Activated CD4-positive, alpha-beta T cell treated with anti-CD3 and anti-CD28 coated beads, Interleukin-2, amount 10 ng/mL, durations not matched to agents 24 days and 14 days (primary cell): ENCODE results near the gene KCNJ15. TPM values are rescaled to one million over a fixed set of nuclear protein-coding genes. Genes with fewer than 3 reads are reported as not detected.
A peak's percentile ranks its signal among the peaks of the same experiment; 100 is the strongest.

Experiments used
- DNase-seq: peaks from one replicate; pipeline ENCODE4 v3.0.0; 2022
- H3K27ac Mint-ChIP-seq: one replicate; pipeline ENCODE4 v1.8.0; 2022; ENCODE audit warnings: mild to moderate bottlenecking, mixed read lengths
- H3K27me3 Mint-ChIP-seq: one replicate; pipeline ENCODE4 v1.8.0; 2022; ENCODE audit warnings: mixed read lengths
- H3K36me3 Mint-ChIP-seq: one replicate; pipeline ENCODE4 v1.8.0; 2022; ENCODE audit warnings: low read depth, mild to moderate bottlenecking, mixed read lengths
- H3K4me1 Mint-ChIP-seq: one replicate; pipeline ENCODE4 v1.8.0; 2021; ENCODE audit warnings: mixed read lengths
- H3K4me3 Mint-ChIP-seq: one replicate; pipeline ENCODE4 v1.8.0; 2022; ENCODE audit warnings: mild to moderate bottlenecking, moderate library complexity, mixed read lengths
- H3K9me3 Mint-ChIP-seq: one replicate; pipeline ENCODE4 v1.8.0; 2021; ENCODE audit warnings: mixed read lengths
- intact Hi-C: fragments of 100-400 bp; cut with micrococcal nuclease; formaldehyde crosslinking; loops from one replicate; pipeline ENCODE4 v1.15.1; 2023
- total RNA-seq: library from RNA; stranded (reverse); gene quantifications from 2 replicates; pipeline ENCODE4 v1.2.3, GENCODE V29; 2022

Gene KCNJ15
- total RNA-seq, 1 donor from 2014 or later, result 2.0 TPM

GRCh38 chr21:38322311-38322950 is 65.6 kb downstream of the KCNJ15 start:
- Mint-ChIP-seq H3K9me3 (no peaks in the 10 kb centered on the region), H3K4me3 (no peak overlapping the region), H3K4me1 (peaks cover 9% of the 10 kb centered on the region), H3K27me3 (no peaks in the 10 kb centered on the region), H3K27ac (no peak overlapping the region), H3K36me3 (no peaks in the 10 kb centered on the region)
- no peak for DNase-seq
- intact Hi-C loops, result no loop called here

DNA sequence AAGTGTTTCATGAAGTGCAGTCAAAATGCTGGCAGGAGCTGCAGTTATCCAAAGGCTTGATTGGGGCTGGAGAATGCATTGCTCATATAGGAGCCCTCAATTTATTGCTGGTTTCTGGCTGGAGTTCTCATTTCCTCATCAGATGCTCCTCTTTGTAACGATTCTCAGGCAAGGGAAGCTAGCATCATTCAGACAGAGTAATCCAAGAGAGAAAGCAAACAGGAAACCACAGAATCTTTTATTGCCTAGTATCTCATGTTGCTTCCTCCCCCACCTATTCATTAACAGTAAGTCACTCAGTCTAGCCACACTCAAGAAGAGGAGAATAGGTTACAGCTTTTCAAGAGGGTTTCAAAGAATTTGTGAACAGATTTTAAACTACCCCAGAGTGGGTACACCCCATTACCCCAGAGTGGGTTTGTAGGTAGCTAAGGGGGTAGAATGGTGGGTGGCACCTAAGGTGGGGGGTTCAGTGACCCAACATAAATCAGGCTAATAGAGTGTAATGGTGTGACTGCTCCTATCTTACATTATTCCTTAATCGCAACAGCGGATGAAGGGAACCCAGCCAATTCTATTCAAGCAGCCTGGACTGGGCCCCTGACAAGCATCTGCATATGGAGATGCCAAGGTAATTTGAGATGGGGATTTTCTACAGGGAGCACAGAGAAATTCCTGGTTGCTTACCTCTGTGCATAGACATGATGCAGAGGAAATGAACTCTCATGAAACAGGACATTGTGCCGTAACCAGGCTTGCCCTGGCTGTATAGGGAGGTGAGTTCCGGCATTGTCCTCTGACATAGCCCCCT is 67.1 kb downstream of the KCNJ15 start:
- H3K36me3 Mint-ChIP-seq, result no peaks in the 10 kb centered on the region
- no peak for DNase-seq
- H3K9me3 Mint-ChIP-seq, result no peaks in the 10 kb centered on the region
- peaks cover 12% of the 10 kb centered on the region for H3K4me1 Mint-ChIP-seq
- H3K27ac Mint-ChIP-seq, result peak overlapping the region; percentile 52
- peak overlapping the region; percentile 9 for H3K4me3 Mint-ChIP-seq
- intact Hi-C loops, result no loop called here
- H3K27me3 Mint-ChIP-seq, result no peaks in the 10 kb centered on the region

GRCh38 chr21:38325216-38325615 is 68.4 kb downstream of the KCNJ15 start:
- intact Hi-C loops, result no loop called here
- Mint-ChIP-seq H3K9me3 (no peaks in the 10 kb centered on the region), H3K4me3 (no peak overlapping the region), H3K27me3 (no peaks in the 10 kb centered on the region), H3K27ac (no peak overlapping the region), H3K4me1 (peaks cover 15% of the 10 kb centered on the region), H3K36me3 (no peaks in the 10 kb centered on the region)
- DNase-seq, result no peak

DNA sequence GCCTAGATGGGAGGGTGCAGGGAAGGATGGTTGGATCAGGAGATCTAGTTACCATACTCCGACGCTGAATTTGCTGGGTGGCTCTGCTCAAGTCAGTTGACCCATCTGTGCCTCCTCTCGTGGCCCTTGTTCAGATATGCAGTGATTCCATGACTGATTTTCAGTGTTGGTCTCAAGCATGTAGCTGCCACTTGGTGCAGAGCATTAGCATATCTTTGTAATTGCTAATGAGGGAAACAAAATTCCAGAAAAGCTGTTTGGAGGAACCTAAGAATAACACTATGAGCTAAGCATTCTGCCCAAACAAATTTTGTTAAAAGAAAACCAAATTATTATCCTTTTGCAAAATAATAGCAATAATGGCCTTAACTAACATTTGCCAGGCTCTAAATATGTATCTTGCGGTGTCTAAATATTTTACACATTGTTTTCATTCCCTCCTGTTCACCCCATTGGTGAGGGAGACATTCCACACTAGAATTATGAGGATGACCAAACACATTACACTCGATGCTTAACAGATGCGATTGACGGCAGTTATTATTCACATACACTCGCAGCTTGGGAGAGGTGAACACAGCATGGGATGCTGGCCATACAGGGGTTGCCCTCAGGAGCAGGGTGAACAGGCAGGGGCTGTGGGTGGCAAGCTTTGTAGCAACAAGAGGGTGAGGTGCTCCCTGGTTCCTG is 69.1 kb downstream of the KCNJ15 start:
- Mint-ChIP-seq H3K9me3 (no peaks in the 10 kb centered on the region), H3K4me3 (no peak overlapping the region), H3K27me3 (no peaks in the 10 kb centered on the region), H3K4me1 (peaks cover 15% of the 10 kb centered on the region), H3K27ac (no peak overlapping the region), H3K36me3 (no peaks in the 10 kb centered on the region)
- intact Hi-C loops, result no loop called here
- DNase-seq, result no peak

DNA sequence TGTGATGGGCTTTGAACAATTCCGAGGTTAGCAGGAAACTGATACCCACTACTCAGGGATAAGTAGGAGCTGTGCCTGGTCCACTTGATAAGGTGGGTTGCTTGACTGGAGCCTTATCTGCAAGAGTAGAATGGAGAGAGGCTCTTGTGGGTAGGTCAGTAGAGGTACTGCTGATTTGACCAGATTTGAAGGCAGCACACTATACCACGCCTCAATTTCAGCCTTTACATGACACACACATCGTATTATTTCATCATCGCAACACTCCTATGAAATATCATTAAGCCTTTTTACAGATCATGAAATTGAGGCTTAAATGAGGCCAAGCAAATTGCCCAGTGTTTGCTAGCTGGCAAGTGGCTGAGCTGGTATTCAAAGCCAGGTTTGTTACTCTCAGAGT is 69.6 kb downstream of the KCNJ15 start:
- DNase-seq, result no peak
- H3K4me3 Mint-ChIP-seq, result no peak overlapping the region
- H3K27me3 Mint-ChIP-seq, result no peaks in the 10 kb centered on the region
- H3K27ac Mint-ChIP-seq, result peak overlapping the region; percentile 12
- peaks cover 15% of the 10 kb centered on the region for H3K4me1 Mint-ChIP-seq
- intact Hi-C loops, result no loop called here
- no peaks in the 10 kb centered on the region for H3K9me3 Mint-ChIP-seq
- no peaks in the 10 kb centered on the region for H3K36me3 Mint-ChIP-seq

- H3K4me1 Mint-ChIP-seq, result peaks cover 15% of the 10 kb centered on the region
- no peaks in the 10 kb centered on the region for H3K27me3 Mint-ChIP-seq
- intact Hi-C loops, result no loop called here
- H3K36me3 Mint-ChIP-seq, result no peaks in the 10 kb centered on the region
- H3K27ac Mint-ChIP-seq, result peak overlapping the region; percentile 12
- H3K9me3 Mint-ChIP-seq, result no peaks in the 10 kb centered on the region
- no peak overlapping the region for H3K4me3 Mint-ChIP-seq
- DNase-seq, result no peak
Observed at GRCh38 chr21:38326899-38327298, 70.1 kb downstream of the KCNJ15 start.

DNA sequence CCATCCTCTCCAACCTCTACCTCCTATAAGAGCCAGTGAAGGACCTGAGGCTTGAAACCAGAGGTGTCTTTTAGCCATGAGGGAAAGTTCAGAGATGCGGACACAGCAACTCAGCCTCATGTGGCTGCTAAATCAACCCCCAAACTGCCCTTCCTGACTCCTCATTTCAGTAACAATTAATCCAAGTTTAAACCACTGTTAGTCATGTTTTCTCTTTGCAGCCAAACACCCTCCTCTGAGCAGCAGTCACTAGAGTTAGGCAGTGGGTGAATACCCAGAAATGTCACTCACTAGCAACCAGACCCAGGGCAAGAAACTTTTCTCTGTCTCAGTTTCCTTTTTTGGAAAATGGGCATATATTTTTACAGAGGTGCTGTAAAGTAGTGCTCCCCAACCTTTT is 71.2 kb downstream of the KCNJ15 start:
- H3K36me3 Mint-ChIP-seq, result no peaks in the 10 kb centered on the region
- DNase-seq, result no peak
- no peaks in the 10 kb centered on the region for H3K9me3 Mint-ChIP-seq
- H3K4me1 Mint-ChIP-seq, result peaks cover 15% of the 10 kb centered on the region
- intact Hi-C loops, result loop anchor here (1.0 to 2.0 kb wide), 3 partner anchors 21 to 60 kb away; no protein-coding TSS in a partner anchor
- H3K4me3 Mint-ChIP-seq, result peak overlapping the region; percentile 18
- peak overlapping the region; percentile 58 for H3K27ac Mint-ChIP-seq
- H3K27me3 Mint-ChIP-seq, result peaks cover 2% of the 10 kb centered on the region

DNA sequence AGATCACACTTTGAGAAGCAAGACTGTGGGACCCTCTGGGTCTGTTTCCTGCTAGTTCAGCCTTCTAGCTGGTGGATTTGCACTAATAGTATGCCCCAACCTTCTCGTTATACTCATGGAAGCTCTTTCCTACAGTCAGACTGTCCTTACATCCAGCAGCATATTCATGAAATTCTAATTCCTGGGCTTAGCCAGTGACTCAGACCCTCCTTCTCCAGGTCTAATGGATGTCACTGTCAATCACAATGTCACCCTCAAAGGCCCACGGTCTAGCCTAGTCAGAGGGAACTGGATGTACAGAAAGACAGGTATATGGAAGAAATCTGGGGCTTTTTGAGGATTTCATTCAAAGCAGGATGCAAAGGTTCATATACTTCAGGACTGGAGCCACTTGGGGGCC is 72.4 kb downstream of the KCNJ15 start:
- Mint-ChIP-seq H3K36me3 (no peaks in the 10 kb centered on the region), H3K4me1 (peaks cover 6% of the 10 kb centered on the region), H3K27ac (no peak overlapping the region), H3K9me3 (no peaks in the 10 kb centered on the region), H3K27me3 (peaks cover 2% of the 10 kb centered on the region), H3K4me3 (no peak overlapping the region)
- intact Hi-C loops, result loop anchor here (2.0 kb wide), 1 partner anchor 28 kb away; no protein-coding TSS in a partner anchor
- no peak for DNase-seq

- Mint-ChIP-seq H3K9me3 (no peaks in the 10 kb centered on the region), H3K4me1 (peaks cover 6% of the 10 kb centered on the region), H3K27ac (no peak overlapping the region), H3K36me3 (no peaks in the 10 kb centered on the region), H3K4me3 (no peak overlapping the region), H3K27me3 (peaks cover 2% of the 10 kb centered on the region)
- DNase-seq, result no peak
- intact Hi-C loops, result no loop called here
Observed at GRCh38 chr21:38330666-38331065, 73.9 kb downstream of the KCNJ15 start.

GRCh38 chr21:38333301-38334272 is 76.8 kb downstream of the KCNJ15 start:
- Mint-ChIP-seq H3K4me1 (peaks cover 4% of the 10 kb centered on the region), H3K4me3 (no peak overlapping the region), H3K36me3 (no peaks in the 10 kb centered on the region), H3K27me3 (peaks cover 2% of the 10 kb centered on the region), H3K9me3 (no peaks in the 10 kb centered on the region), H3K27ac (no peak overlapping the region)
- intact Hi-C loops, result no loop called here
- no peak for DNase-seq

DNA sequence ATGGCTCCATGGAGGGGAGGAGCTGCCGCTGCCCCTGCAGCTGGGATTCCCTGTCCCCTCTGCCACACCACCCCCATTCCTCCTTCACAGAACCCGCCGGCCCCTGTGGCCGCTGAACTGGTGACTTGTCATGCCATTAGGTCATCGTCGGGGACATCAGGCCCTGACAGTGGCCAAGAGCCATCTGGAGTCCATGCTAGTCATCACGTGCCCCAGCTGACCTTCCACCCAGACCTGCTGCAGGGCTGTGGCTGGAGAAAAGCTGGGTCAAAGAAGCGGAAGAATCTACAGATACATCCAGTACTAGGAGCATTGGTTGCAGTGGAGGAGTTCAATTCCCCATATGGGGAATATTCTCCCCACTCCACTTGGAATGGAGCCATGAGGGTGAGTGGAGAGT is 78.1 kb downstream of the KCNJ15 start:
- peaks cover 2% of the 10 kb centered on the region for H3K27me3 Mint-ChIP-seq
- H3K36me3 Mint-ChIP-seq, result no peaks in the 10 kb centered on the region
- intact Hi-C loops, result no loop called here
- H3K27ac Mint-ChIP-seq, result no peak overlapping the region
- DNase-seq, result no peak
- no peaks in the 10 kb centered on the region for H3K4me1 Mint-ChIP-seq
- no peak overlapping the region for H3K4me3 Mint-ChIP-seq
- no peaks in the 10 kb centered on the region for H3K9me3 Mint-ChIP-seq

GRCh38 chr21:38337793-38338192 is 81.0 kb downstream of the KCNJ15 start:
- Mint-ChIP-seq H3K27me3 (peaks cover under 1% of the 10 kb centered on the region), H3K4me3 (no peak overlapping the region), H3K36me3 (no peaks in the 10 kb centered on the region), H3K9me3 (no peaks in the 10 kb centered on the region), H3K4me1 (no peaks in the 10 kb centered on the region), H3K27ac (no peak overlapping the region)
- intact Hi-C loops, result no loop called here
- no peak for DNase-seq

DNA sequence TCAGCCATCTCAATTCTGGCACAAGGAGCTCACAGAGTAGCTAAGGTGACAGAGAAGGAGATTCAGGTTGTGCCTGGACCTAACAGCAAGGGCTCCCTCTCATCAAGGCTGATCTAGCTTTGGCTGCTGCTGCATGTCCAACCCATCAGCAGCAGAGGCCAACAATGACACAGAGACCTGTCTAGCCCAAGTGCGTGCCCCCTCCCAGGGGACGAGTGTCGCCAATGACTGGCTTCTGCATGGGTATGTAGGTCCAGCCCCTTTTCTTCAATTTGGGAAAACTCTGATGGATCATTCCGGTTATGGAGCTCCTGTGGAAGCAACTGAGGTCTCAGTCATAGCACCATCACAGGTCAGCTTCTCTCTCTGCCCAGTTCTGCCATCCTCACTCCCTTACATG is 83.3 kb downstream of the KCNJ15 start:
- Mint-ChIP-seq H3K27me3 (no peaks in the 10 kb centered on the region), H3K4me3 (no peak overlapping the region), H3K4me1 (no peaks in the 10 kb centered on the region), H3K27ac (no peak overlapping the region), H3K9me3 (no peaks in the 10 kb centered on the region), H3K36me3 (no peaks in the 10 kb centered on the region)
- intact Hi-C loops, result no loop called here
- DNase-seq, result no peak
